Activated CD4-positive, alpha-beta T cell treated with anti-CD3 and anti-CD28 coated beads for 1 hour (primary cell): ENCODE data around the gene CHRNB1.
"Not testable (repeated sequence)": the region's sequence is repeated elsewhere in the genome, so short reads cannot be mapped to it uniquely, and the experiment has no call there.

Experiments used
- DNase-seq: peaks from one replicate; pipeline ENCODE4 v3.0.0-alpha.2; 2020

The CHRNB1 gene

GRCh38 chr17:7468804-7469389 is 24.0 kb downstream of the CHRNB1 start:
- no peak for DNase-seq

- DNase-seq = not testable (repeated sequence)
Observed at GRCh38 chr17:7469843-7470242, 25.0 kb downstream of the CHRNB1 start.

GRCh38 chr17:7470457-7470973 is 25.7 kb downstream of the CHRNB1 start:
- not testable (repeated sequence) for DNase-seq

- no peak for DNase-seq
Observed at GRCh38 chr17:7471729-7472128, 26.9 kb downstream of the CHRNB1 start.

- not testable (repeated sequence) for DNase-seq
Observed at GRCh38 chr17:7474767-7475166, 29.9 kb downstream of the CHRNB1 start.

GRCh38 chr17:7475764-7476422 is 31.0 kb downstream of the CHRNB1 start:
- no peak for DNase-seq

GRCh38 chr17:7476494-7476893 is 31.6 kb downstream of the CHRNB1 start:
- no peak for DNase-seq

- DNase-seq = no peak
Observed at GRCh38 chr17:7476951-7477350, 32.1 kb downstream of the CHRNB1 start.

GRCh38 chr17:7477392-7478275 is 32.8 kb downstream of the CHRNB1 start:
- no peak for DNase-seq

GRCh38 chr17:7478276-7479212 is 33.7 kb downstream of the CHRNB1 start:
- peak; percentile 43 for DNase-seq

GRCh38 chr17:7479213-7480088 is 34.6 kb downstream of the CHRNB1 start, which contains the start of gene ZBTB4:
ZBTB4 (minus strand) TSS chr17:7479631; CDS start chr17:7466801, 12,830 bp downstream.
- DNase-seq = peak; percentile 57

GRCh38 chr17:7480089-7480384 is 35.2 kb downstream of the CHRNB1 start:
- no peak for DNase-seq

- DNase-seq = not testable (repeated sequence)
Observed at GRCh38 chr17:7481275-7481674, 36.4 kb downstream of the CHRNB1 start, which contains the start of gene SLC35G6. SLC35G6 (plus strand) TSS chr17:7481446; CDS start chr17:7481517, 71 bp downstream.

GRCh38 chr17:7481842-7482741 is 37.2 kb downstream of the CHRNB1 start:
- DNase-seq = not testable (repeated sequence)

GRCh38 chr17:7482742-7483088 is 37.9 kb downstream of the CHRNB1 start:
- not testable (repeated sequence) for DNase-seq

- peak; percentile 90 for DNase-seq
Observed at GRCh38 chr17:7483255-7484066, 38.6 kb downstream of the CHRNB1 start.

GRCh38 chr17:7484067-7484918 is 39.4 kb downstream of the CHRNB1 start, which contains the start of gene POLR2A:
POLR2A (plus strand) TSS chr17:7484366.
- peak; percentile 99 for DNase-seq

GRCh38 chr17:7484919-7485377 is 40.1 kb downstream of the CHRNB1 start:
- DNase-seq = no peak
